GM12878 (cell line): ENCODE measurements around the gene ARRB2. TPM values are rescaled to one million over a fixed set of nuclear protein-coding genes. Genes with fewer than 3 reads are reported as not detected.

Experiments
- ATAC-seq: fragments of 200-7000 bp; cut with Tn5 transposase; 3 replicates; pipeline ENCODE4 v1.9.1; 2020; ENCODE audit warnings: mild to moderate bottlenecking, moderate library complexity
- BruUV-seq: library from RNA; stranded (reverse); fragments of 400-500 nt; replicated peaks from 2 replicates; lab custom pipeline; 2021; lab: Mats Ljungman, UMichigan
- CTCF ChIA-PET: fragments of 300-600 bp; sonication (Branson Sonifier 250); formaldehyde crosslinking; extraction: SDS; loops from one replicate; lab custom pipeline; 2021; ENCODE audit warnings: inconsistent platforms; lab: Yijun Ruan, JAX
- POLR2A ChIA-PET: fragments of 350-600 bp; formaldehyde crosslinking; extraction: SDS; loops from one replicate; lab custom pipeline; 2021; ENCODE audit warnings: inconsistent platforms; lab: Charles Lee
- RAD21 ChIA-PET: fragments of 300-600 bp; sonication (Branson Sonifier 250); formaldehyde crosslinking; loops from one replicate; lab custom pipeline; 2023; ENCODE audit warnings: antibody characterized with exemption; ENCODE audit not compliant: unreplicated experiment; lab: Charles Lee
- SMC1A ChIA-PET: fragments of 300-600 bp; sonication (Branson Sonifier 250); formaldehyde crosslinking; loops from one replicate; lab custom pipeline; 2023; ENCODE audit not compliant: unreplicated experiment, uncharacterized antibody; lab: Charles Lee
- DNase-seq: peaks from one replicate; pipeline ENCODE4 v3.0.0-alpha.2; 2011; ENCODE audit warnings: low read depth, low spot score
- FAIRE-seq: peaks from 3 replicates; lab custom pipeline; 2011; peaks lifted over from hg19 to GRCh38; lab: Jason Lieb, UNC
- H2AFZ ChIP-seq: 2 replicates; pipeline ENCODE4 v1.6.0; 2011; ENCODE audit warnings: low read depth, low read length, control low read depth; ENCODE audit not compliant: control insufficient read depth
- H3K27ac ChIP-seq: 2 replicates; pipeline ENCODE4 v1.5.1; 2011; ENCODE audit warnings: control low read depth; ENCODE audit not compliant: control insufficient read depth, insufficient read depth
- H3K27me3 ChIP-seq, 2 experiments: replicated peaks in 1 of 2; 2 replicates each; pipeline versions ENCODE4 v1.6.0 to v1.6.1; 2011; ENCODE audit warnings: low read length in 1 of 2; ENCODE audit not compliant: control insufficient read depth in 2 of 2, insufficient read depth in 2 of 2
- H3K36me3 ChIP-seq, 2 experiments: 2 replicates each; pipeline ENCODE4 v1.5.1; 2011; ENCODE audit warnings: low read length in 1 of 2; ENCODE audit not compliant: control insufficient read depth in 2 of 2, insufficient read depth in 2 of 2
- H3K4me1 ChIP-seq: 2 replicates; pipeline ENCODE4 v1.6.1; 2011; ENCODE audit warnings: mild to moderate bottlenecking, low read length, moderate library complexity, mixed read lengths; ENCODE audit not compliant: control insufficient read depth, insufficient read depth
- H3K4me2 ChIP-seq: 2 replicates; pipeline ENCODE4 v1.6.0; 2011; ENCODE audit warnings: control low read depth; ENCODE audit not compliant: control insufficient read depth, insufficient read depth
- H3K4me3 ChIP-seq: fragments of 200-600 bp; sonication (generic); 2 replicates; pipeline ENCODE4 v1.5.1; 2016
- H3K79me2 ChIP-seq: 2 replicates; pipeline ENCODE4 v1.6.0; 2011; ENCODE audit warnings: low read length; ENCODE audit not compliant: control insufficient read depth, insufficient read depth
- H3K9ac ChIP-seq: 2 replicates; pipeline ENCODE4 v1.8.0; 2011; ENCODE audit warnings: low read length, control low read depth, mixed read lengths; ENCODE audit not compliant: control insufficient read depth, insufficient read depth
- H3K9me3 ChIP-seq: replicated peaks from 3 replicates; pipeline ENCODE4 v1.5.1; 2011; ENCODE audit warnings: mild to moderate bottlenecking, low read length; ENCODE audit not compliant: control insufficient read depth, insufficient read depth
- H4K20me1 ChIP-seq: 2 replicates; pipeline ENCODE4 v1.6.0; 2011; ENCODE audit not compliant: control insufficient read depth, insufficient read depth
- ATF7 ChIP-seq: fragments of 450-650 bp; IDR thresholded peaks from 2 replicates; pipeline ENCODE4 v1.6.1; 2016; ENCODE audit warnings: low read depth, mild to moderate bottlenecking
- CBX3 ChIP-seq: fragments of 200-600 bp; sonication (generic); IDR thresholded peaks from 2 replicates; pipeline ENCODE4 v1.6.1; 2016; ENCODE audit warnings: low read depth, borderline replicate concordance
- CBX5 ChIP-seq: sonication (generic); IDR thresholded peaks from 2 replicates; pipeline ENCODE4 v1.6.1; 2016; ENCODE audit warnings: low read depth, moderate library complexity, mild to moderate bottlenecking, inconsistent platforms
- CHD1 ChIP-seq: IDR thresholded peaks from 2 replicates; pipeline ENCODE4 v1.6.1; 2012; ENCODE audit warnings: low read depth, low read length, improper control_type of control experiment
- HDAC6 ChIP-seq: fragments of 200-600 bp; sonication (generic); IDR thresholded peaks from one replicate; pipeline ENCODE4 v1.8.0; 2017; ENCODE audit warnings: antibody characterized with exemption; ENCODE audit not compliant: unreplicated experiment
- IRF4 ChIP-seq: IDR thresholded peaks from 2 replicates; pipeline ENCODE4 v1.6.1; 2011; ENCODE audit warnings: low read depth, low read length
- IRF5 ChIP-seq: fragments of 450-650 bp; IDR thresholded peaks from 2 replicates; pipeline ENCODE4 v1.6.1; 2017; ENCODE audit warnings: borderline replicate concordance
- NFIC ChIP-seq: IDR thresholded peaks from 2 replicates; pipeline ENCODE4 v1.6.1; 2012; ENCODE audit warnings: low read depth, mild to moderate bottlenecking, inconsistent platforms, low read length, moderate library complexity
- POLR2AphosphoS2 ChIP-seq: IDR thresholded peaks from 2 replicates; pipeline ENCODE4 v1.6.1; 2011; ENCODE audit warnings: low read depth, mild to moderate bottlenecking, low read length, improper control_type of control experiment, moderate library complexity
- PRDM15 ChIP-seq: fragments of 450-650 bp; formaldehyde crosslinking; IDR thresholded peaks from 2 replicates; pipeline ENCODE4 v1.4.0; 2020; ENCODE audit warnings: mild to moderate bottlenecking, moderate library complexity
- SIN3A ChIP-seq: IDR thresholded peaks from 2 replicates; pipeline ENCODE4 v1.6.1; 2012; ENCODE audit warnings: low read depth, low read length, improper control_type of control experiment
- TBL1XR1 ChIP-seq: IDR thresholded peaks from 2 replicates; pipeline ENCODE4 v1.6.1; 2012; ENCODE audit warnings: low read depth, low read length, improper control_type of control experiment
- TCF12 ChIP-seq: IDR thresholded peaks from 2 replicates; pipeline ENCODE4 v1.6.1; 2011; ENCODE audit warnings: low read depth, mild to moderate bottlenecking, low read length
- TCF7 ChIP-seq: IDR thresholded peaks from 2 replicates; pipeline ENCODE4 v1.6.1; 2014; ENCODE audit warnings: antibody characterized with exemption, borderline replicate concordance
- ZNF24 ChIP-seq: fragments of 450-650 bp; IDR thresholded peaks from 2 replicates; pipeline ENCODE4 v1.6.1; 2017; ENCODE audit warnings: antibody characterized with exemption, mild to moderate bottlenecking
- WGBS: methylation state at CpG from one replicate; pipeline ENCODE4 v1.1.6; 2016; ENCODE audit warnings: low lambda C conversion rate; ENCODE audit not compliant: insufficient replicate concordance, insufficient coverage; ENCODE audit errors: missing lambda C conversion rate; 5-methylcytosine and 5-hydroxymethylcytosine counted together
- in situ Hi-C: fragments of 300-500 bp; cut with MboI; formaldehyde crosslinking; loops from 9 replicates; pipeline ENCODE4 v1.14.3; 2018; ENCODE audit warnings: mixed read lengths
- intact Hi-C: fragments of 100-400 bp; cut with micrococcal nuclease; formaldehyde crosslinking; loops from one replicate; pipeline ENCODE4 v1.14.2; 2022; ENCODE audit not compliant: unreplicated experiment
- polyA plus RNA-seq, 11 experiments: library from polyadenylated mRNA; depleted of rRNA in 4 of 11; unstranded in 6 of 11; stranded (reverse) in 5 of 11; fragments of >200 nt; fragmentation: Nextera tagmentation in 4 of 11; fragmentation: Illumina TruSeq in 1 of 11; extraction: Ambion mirVana in 4 of 11; extraction: Trizol in 1 of 11; gene quantifications; 1 replicate in 1 of 11; 2 replicates in 10 of 11; pipeline versions ENCODE4 v1.2.1 to v1.2.3, GENCODE V29; 2011 to 2016; ENCODE audit warnings: inconsistent platforms in 2 of 11, missing spikeins in 2 of 11, low read depth in 1 of 11
- total RNA-seq, 4 experiments: library from RNA; depleted of rRNA in 3 of 4; stranded (reverse); fragments of >200 nt in 3 of 4; fragmentation: Illumina TruSeq in 1 of 4; extraction: Trizol in 1 of 4; gene quantifications; 2 replicates each; pipeline versions ENCODE4 v1.2.1 to v1.2.3, GENCODE V29; 2013 to 2021
- TF ChIP-seq, protein P1 (sequence below): IDR thresholded peaks from 2 replicates; pipeline ENCODE4 v1.6.1; 2012; ENCODE audit warnings: improper control_type of control experiment, low read depth, low read length; ENCODE audit not compliant: insufficient replicate concordance

Gene ARRB2
- total and polyA plus RNA-seq, 10 of the 15 experiments (the other 5 are each of a cell fraction or from before 2014, with no cell fraction given), result 6.5 to 75.2 (median 43.1) TPM

- H3K79me2 ChIP-seq, result no peaks in the 10 kb centered on the region; the same call in 1 of the 2 replicates
- H3K9ac ChIP-seq, result no peak overlapping the region
- no peak overlapping the region for H3K4me2 ChIP-seq
- no peaks in the 10 kb centered on the region for H3K9me3 ChIP-seq
- H3K4me3 ChIP-seq, result no peak overlapping the region
- intact Hi-C loops, result no loop called here
- no peak for DNase-seq
- ChIA-PET SMC1A (no interaction called here), POLR2A (no interaction called here)
- FAIRE-seq, result no peak
- H3K27me3 ChIP-seq, result no peaks in the 10 kb centered on the region
- peaks cover 8 to 12% of the 10 kb centered on the region in 2 experiments; a peak in 3 of 4 replicates for H3K36me3 ChIP-seq
- no peak overlapping the region for H3K27ac ChIP-seq
- 92% methylated on average over 13 of the region's 13 CpGs for WGBS
- BruUV-seq, result no TSS peak
- no peak for ATAC-seq
- H2AFZ ChIP-seq, result no peak overlapping the region
- TF ChIP-seq TBL1XR1, result no peak
- no peak for TF ChIP-seq NFIC
- no peak for TF ChIP-seq CHD1
- no peak for TF ChIP-seq CBX5
- TF ChIP-seq HDAC6, result no peak
- no peak for TF ChIP-seq TCF12
- no peak for TF ChIP-seq IRF5
- TF ChIP-seq ATF7, result no peak
- no peak for TF ChIP-seq POLR2AphosphoS2
- TF ChIP-seq ZNF24, result no peak
- TF ChIP-seq CBX3, result no peak
- TF ChIP-seq IRF4, result no peak
- no peak for TF ChIP-seq TCF7
- TF ChIP-seq SIN3A, result no peak
- no peak for TF ChIP-seq PRDM15 (CRISPR knock-in tag)
- TF ChIP-seq, protein P1, sequence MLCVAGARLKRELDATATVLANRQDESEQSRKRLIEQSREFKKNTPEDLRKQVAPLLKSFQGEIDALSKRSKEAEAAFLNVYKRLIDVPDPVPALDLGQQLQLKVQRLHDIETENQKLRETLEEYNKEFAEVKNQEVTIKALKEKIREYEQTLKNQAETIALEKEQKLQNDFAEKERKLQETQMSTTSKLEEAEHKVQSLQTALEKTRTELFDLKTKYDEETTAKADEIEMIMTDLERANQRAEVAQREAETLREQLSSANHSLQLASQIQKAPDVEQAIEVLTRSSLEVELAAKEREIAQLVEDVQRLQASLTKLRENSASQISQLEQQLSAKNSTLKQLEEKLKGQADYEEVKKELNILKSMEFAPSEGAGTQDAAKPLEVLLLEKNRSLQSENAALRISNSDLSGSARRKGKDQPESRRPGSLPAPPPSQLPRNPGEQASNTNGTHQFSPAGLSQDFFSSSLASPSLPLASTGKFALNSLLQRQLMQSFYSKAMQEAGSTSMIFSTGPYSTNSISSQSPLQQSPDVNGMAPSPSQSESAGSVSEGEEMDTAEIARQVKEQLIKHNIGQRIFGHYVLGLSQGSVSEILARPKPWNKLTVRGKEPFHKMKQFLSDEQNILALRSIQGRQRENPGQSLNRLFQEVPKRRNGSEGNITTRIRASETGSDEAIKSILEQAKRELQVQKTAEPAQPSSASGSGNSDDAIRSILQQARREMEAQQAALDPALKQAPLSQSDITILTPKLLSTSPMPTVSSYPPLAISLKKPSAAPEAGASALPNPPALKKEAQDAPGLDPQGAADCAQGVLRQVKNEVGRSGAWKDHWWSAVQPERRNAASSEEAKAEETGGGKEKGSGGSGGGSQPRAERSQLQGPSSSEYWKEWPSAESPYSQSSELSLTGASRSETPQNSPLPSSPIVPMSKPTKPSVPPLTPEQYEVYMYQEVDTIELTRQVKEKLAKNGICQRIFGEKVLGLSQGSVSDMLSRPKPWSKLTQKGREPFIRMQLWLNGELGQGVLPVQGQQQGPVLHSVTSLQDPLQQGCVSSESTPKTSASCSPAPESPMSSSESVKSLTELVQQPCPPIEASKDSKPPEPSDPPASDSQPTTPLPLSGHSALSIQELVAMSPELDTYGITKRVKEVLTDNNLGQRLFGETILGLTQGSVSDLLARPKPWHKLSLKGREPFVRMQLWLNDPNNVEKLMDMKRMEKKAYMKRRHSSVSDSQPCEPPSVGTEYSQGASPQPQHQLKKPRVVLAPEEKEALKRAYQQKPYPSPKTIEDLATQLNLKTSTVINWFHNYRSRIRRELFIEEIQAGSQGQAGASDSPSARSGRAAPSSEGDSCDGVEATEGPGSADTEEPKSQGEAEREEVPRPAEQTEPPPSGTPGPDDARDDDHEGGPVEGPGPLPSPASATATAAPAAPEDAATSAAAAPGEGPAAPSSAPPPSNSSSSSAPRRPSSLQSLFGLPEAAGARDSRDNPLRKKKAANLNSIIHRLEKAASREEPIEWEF, result no peak
- TF ChIP-seq, all 136 proteins: peak for 0
- CTCF ChIA-PET, result no interaction called here
- Histone ChIP-seq H3K4me1 (peaks cover 15% of the 10 kb centered on the region), H4K20me1 (no peaks in the 10 kb centered on the region)
- in situ Hi-C loops, result no loop called here
- RAD21 ChIA-PET, result no interaction called here
These were observed 7.8 kb downstream of the ARRB2 start for GRCh38 chr17:4718276-4718675.
